ENCODE results near the gene SLC2A6.

SLC2A6 gene

DNA sequence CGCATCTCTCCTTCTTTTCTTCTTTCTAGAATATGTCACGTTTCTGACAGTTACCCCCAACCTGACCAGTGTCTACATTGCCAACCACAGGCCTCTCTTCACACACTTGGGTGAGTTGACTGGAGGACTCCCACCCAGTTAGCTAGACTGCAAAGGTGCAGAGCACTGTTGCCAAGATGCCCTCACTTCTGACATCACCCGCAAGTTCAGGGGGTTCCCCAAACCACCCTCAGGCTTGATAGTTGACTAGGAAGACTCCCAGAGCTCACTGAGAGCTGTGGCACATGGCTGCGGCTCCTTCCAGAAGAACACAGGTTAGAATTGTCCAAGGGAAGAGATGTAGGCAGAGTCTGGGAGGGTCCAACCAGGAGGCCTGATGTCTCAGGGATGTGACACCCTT, 39.6 kb downstream of the SLC2A6 start:
- no peak for DNase-seq (ENCODE audit: low read depth)

DNA sequence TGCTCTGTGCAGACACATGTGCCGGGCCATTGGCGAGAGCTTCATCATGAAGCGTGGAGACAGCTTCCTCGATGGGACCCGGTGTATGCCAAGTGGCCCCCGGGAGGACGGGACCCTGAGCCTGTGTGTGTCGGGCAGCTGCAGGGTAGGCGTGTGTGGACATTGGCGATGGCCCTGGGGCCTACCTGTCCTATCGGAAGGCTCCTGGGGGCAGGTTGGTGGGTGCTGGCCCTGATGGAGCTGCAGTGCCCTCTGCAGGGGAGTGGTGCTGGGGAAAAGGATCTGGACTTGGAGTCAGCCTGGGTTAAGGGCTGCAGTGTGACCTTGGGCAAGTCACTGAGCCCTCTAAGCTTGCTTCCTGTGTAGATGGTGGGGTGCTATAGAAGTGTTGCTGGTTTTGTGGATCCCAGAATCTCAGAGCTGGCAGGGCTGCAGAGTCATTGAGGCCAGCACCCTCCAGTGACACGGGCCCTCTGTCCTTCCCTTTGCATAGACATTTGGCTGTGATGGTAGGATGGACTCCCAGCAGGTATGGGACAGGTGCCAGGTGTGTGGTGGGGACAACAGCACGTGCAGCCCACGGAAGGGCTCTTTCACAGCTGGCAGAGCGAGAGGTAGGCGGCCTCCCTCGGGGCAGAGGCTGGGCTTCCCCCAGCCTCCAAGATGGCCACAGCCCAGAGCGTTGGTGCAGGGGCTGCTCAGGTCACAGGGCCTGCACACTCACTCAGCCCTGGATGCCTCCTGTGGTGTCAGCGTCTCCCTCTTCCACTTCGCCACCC, 41.0 kb downstream of the SLC2A6 start:
- no peak for DNase-seq (ENCODE audit: low read depth)

DNA sequence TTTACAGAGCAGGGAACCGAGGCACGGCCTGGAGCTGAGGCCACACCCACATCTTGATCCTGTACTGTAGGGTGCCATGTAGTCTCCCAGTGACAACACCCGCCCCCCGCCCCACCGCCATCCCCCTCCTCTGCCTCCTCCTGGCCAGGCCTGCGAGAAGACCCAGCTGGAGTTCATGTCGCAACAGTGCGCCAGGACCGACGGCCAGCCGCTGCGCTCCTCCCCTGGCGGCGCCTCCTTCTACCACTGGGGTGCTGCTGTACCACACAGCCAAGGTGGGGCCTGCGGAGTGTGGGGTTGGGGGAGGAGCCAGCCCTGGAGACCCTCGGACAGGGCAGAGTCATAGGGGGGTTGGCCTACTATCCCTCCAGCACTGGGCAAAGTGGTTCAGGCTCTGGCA, 42.2 kb downstream of the SLC2A6 start:
- no peak for DNase-seq (ENCODE audit: low read depth)

DNA sequence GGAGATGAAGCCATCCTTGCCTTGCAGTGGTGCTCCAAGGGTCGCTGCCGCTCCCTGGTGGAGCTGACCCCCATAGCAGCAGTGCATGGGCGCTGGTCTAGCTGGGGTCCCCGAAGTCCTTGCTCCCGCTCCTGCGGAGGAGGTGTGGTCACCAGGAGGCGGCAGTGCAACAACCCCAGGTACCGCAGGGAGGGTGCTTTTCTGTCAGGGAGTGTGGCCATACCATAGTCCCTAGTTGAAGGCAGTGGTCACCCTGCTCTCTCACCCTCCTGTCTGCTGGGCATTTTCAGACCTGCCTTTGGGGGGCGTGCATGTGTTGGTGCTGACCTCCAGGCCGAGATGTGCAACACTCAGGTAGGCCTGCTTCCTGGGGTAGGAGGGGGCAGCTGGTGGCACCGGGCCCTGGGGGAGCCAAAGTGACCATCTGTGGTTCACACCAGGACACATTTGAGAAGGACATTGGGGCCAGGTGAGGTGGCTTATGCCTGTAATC, 45.5 kb downstream of the SLC2A6 start:
- DNase-seq (ENCODE audit: low read depth), result no peak

DNA sequence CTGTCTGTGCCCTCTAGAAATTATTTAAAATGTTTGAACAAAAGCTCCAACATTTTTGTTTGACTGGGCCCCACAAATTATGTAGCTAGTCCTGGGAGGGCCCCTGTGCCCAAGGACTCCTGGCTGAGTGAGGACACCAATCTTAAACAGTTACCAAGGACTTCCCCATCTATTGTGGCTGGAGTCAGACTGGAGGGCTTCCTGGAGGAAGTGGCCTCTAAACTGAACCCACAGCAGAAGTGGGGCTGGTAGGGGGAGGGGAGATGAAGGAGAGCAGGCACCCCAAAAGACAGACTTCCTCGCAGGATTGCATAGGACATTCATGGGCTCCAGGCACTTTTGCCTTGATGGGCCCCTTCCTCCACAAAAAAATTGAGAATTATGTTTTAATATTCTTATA, 48.7 kb downstream of the SLC2A6 start:
- no peak for DNase-seq (ENCODE audit: low read depth)

DNA sequence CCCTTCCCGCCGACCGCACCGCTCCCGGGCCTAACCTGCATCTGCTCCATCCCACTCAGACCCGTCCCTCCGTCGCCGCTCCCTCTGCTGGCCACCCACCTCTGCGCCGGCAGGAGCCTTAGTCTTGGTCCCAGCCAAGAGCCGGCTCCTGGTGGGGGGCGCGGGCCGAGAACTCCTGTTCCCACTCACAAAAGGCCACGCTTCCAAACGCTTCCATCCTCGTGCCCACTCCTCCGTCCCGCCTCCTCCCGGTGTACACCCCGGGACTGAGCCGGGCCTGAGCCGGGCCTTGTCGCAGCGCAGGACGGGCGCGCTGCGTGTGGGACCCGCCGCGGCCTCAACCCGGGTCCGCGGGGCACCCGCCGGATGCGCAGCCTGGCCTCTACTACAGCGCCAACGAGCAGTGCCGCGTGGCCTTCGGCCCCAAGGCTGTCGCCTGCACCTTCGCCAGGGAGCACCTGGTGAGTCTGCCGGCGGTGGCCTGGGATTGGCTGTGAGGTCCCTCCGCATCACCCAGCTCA, 49.2 kb downstream of the SLC2A6 start:
- no peak for DNase-seq (ENCODE audit: low read depth)

DNA sequence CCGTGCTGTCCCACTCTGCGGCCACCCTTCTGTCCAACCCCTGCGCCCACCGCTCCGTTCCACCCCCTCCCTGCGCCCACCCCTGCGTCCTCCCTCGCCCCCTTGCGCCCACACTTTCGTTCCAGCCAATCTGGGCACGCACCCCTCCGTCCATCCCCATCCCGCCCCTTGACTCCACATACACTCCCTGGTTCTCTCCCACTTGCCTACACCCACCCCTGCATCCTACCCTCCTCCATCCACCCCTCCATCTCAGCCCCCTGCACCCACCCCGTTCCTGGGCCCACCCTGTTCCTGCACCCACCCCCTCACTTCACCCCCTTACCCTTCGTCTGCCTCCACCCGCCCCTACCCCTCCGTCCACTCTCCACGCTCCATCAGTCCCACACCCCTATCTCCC, 49.7 kb downstream of the SLC2A6 start:
- no peak for DNase-seq (ENCODE audit: low read depth)

DNA sequence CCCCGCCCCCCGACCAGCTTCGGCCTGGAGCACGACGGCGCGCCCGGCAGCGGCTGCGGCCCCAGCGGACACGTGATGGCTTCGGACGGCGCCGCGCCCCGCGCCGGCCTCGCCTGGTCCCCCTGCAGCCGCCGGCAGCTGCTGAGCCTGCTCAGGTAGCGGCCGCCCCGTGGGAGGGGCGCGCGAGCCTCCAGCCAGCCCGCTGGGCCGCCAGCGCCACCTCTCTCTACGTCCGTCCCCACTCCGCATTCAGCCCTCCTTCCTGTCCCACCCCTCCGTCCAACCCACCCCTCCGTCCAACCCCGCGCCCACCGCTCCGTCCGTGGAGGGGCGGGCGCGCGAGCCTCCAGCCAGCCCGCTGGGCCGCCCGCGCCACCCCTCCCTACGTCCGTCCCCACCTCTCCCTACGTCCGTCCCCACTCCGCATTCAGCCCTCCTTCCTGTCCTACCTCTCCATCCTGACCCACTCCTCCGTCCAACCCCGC, 50.2 kb downstream of the SLC2A6 start:
- DNase-seq (ENCODE audit: low read depth), result no peak

DNA sequence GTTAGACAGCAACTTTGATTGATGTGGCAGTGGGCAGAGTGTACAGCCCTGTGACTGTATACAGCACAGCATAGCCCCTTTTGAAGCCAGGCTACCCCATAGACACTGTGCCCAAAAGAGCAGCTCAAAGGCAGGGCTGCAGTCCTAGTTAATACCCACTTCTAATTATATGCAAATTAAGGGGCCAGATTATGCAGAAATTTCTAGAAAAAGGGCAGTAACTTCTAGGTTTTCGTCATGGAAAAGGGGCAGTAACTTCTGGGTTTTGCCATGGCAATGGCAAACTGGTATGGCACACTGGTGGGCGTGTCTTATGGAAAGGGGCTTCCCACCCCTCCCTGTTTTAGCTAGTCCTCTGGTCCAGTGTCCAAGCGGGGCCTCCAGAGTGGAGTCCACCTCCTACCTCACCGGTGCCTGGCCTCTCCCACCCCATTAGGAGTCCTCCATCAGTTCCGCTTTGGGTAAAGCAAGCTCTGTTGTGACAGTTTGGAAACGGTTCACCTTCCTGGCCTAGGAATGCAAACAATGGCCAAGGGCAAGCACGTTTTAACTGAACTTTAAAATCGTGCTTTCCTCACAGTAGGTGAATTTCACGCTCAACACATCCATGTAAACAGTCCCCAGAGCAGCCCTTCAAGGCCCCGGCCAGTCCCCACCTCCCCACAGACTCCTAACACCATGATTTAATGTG, 51.1 kb downstream of the SLC2A6 start:
- no peak for DNase-seq (ENCODE audit: low read depth)

DNA sequence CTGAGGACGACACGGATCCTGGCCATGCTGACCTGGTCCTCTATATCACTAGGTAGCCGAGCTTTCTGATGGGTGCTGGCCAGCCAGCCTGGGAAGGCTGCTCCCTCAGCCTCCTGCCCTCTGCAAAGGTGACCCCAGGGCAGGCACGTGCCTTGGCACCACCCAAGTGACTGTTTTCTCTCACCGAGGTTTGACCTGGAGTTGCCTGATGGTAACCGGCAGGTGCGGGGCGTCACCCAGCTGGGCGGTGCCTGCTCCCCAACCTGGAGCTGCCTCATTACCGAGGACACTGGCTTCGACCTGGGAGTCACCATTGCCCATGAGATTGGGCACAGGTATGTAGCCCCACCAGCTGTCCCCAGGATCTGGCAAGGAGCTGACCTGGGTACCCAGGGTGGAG, 52.9 kb downstream of the SLC2A6 start:
- no peak for DNase-seq (ENCODE audit: low read depth)

DNA sequence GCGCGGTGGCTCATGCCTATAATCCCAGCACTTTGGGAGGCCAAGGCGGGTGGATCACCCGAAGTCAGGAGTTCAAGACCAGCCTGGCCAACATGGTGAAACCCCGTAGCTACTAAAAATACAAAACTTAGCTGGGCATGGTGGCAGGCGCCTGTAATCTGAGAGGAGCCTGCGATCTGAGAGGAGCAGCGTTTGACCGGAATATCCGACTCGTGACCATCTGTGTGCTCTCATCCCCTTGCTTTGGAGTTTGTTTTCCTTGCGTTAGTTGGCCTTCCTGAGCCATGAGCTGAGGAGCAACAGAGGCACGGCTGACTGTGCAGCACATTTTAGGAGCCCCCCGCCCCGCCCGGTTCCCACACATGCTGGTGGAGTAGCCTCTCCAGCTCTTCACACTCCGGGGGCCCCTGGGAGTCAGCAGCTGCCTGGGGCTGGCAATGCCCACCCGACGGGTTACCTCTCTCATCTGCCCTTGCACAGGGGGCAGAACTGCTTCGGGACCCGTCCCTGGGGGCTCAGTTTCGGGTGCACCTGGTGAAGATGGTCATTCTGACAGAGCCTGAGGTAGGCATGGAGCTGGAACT, 53.8 kb downstream of the SLC2A6 start:
- no peak for DNase-seq (ENCODE audit: low read depth)

DNA sequence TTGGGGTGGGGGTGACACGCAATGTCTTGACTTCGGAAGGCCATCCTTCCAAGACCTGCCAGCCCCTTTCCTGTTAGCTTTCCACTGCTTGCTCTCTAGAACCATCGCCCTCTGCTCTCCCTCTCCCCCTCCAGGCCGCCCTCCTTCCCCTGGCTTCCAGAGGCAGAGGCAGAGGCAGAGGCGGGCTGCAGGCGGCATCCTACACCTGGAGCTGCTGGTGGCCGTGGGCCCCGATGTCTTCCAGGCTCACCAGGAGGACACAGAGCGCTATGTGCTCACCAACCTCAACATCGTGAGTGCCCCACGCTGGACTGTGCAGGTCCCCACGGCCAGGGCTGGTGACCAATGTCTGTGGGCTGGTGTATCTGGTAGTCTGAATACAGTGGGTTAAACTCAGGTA, 54.7 kb downstream of the SLC2A6 start:
- DNase-seq (ENCODE audit: low read depth), result no peak

DNA sequence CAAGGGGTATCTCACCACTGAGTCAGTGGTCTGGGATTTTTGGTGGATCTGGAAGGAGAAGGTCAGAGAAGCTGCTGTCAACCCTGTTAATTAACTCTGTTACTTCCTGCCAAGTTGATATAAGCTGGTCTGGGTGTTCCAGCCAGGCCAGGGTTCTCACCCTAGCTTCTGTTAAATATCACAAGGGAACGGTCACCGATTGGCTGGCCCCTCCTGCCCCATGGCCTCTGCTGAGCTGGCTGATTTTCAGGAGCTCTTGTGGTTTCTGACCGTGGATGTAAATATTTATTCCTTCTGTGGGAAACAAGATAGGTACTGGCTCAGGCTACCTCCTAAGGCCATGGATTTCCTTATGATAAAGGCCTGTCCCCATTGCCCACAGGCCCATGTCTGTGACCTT, 55.7 kb downstream of the SLC2A6 start:
- no peak for DNase-seq (ENCODE audit: low read depth)

DNA sequence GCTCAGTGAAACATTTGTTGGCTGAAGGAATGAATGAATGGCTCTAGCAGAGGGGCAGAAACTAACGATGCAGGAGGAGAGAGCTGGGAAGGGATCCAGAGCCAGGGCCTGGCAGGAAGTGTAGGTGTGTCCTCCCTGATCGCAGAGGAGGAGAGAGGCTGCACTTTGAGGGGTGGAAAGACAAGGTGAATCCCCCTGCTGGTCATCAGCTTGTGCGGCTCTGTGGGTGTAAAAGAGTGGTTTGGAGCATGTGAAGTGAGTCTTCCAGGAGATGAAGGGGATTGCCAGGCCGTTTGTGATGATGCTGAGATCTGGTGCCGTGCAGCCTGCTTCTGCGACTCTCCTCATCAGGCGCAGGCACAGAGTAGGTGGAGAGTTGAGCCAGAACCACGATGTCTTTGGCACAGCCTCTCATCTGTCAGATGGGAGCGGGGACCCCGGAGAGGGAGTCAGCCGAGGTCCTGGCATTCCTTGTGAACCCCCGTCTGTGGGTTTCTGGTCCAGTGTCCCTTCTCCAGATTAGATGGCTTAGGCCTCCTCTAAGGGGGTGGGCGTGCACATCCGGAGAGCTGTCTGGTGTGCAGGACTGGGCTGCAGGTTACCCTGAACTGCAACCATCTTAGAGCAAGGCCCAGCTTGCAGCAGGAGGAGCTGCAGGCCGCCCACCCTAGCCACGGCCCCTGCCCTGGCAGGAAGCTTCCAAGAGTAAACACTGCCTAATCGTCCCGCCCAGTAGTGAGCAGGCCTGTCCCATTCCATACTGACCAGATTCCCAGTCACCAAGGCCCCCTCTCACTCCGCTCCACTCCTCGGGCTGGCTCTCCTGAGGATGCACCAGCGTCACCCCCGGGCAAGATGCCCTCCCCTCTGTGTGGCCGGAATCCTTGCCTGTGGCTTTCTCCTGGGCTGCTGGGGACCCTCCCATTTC, 57.0 kb downstream of the SLC2A6 start, which contains the start of gene ADAMTS13:
Gene ADAMTS13, plus strand, starts transcription at position 753 of the 928 bp plus-strand sequence. Its CDS starts 77 bp downstream, at position 830.
- DNase-seq (ENCODE audit: low read depth), result no peak

Data from GM04503 (cell line).